GM18517 (cell line): ENCODE results near the gene ACOX3.

ENCODE experiments used
- ATAC-seq: cut with Tn5 transposase; IDR thresholded peaks from one replicate; pipeline ENCODE4 v1.9.1; 2021; ENCODE audit warnings: mild to moderate bottlenecking, moderate library complexity; ENCODE audit not compliant: unreplicated experiment

Gene ACOX3

DNA sequence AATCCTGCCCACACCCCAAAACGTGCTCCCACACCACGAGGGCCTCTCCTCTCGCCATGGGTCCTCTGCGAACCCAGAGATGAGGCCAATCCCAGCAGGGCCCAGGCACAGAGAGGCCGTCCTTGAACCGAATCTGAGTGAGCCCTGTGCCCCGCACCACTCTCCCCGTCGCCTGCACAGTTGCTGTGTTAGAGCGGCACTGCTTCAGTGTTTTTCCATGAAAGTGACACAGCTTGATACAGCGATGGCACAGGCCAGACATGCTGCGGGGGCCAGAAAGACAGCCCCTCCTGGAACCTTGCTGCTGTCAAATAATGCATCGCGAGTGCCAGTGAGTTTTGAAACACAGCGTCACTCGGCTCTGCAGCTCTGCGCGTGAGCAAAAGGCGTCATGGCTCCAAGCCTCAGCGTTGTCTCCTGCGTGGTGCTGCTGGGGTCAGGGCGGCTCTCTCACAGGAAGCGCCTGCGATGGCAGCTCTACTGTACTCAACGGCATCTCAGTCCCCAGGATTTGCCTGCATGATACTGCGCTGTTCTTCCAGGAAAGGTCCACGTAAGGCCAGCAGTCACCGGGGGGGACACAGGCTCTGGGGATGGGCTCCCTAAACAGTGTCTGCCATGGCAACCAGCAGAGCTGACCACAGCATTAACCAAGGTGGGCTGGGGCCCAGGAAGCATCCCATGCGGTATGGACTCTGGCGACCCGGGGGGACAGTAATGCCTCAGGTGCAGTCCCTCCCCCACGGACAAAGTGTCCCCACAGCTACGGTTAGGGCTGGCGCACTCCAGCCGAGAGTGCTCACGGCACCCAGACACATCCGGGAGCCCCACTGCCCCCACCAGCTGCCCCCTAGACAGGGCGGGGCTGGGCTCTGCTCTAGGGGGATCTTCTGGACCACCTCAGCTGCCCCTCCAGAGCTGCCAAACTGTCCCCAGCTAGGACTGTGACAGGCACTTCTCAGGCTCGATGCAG lies 63.1 kb downstream of the ACOX3 start:
- ATAC-seq = no peak

DNA sequence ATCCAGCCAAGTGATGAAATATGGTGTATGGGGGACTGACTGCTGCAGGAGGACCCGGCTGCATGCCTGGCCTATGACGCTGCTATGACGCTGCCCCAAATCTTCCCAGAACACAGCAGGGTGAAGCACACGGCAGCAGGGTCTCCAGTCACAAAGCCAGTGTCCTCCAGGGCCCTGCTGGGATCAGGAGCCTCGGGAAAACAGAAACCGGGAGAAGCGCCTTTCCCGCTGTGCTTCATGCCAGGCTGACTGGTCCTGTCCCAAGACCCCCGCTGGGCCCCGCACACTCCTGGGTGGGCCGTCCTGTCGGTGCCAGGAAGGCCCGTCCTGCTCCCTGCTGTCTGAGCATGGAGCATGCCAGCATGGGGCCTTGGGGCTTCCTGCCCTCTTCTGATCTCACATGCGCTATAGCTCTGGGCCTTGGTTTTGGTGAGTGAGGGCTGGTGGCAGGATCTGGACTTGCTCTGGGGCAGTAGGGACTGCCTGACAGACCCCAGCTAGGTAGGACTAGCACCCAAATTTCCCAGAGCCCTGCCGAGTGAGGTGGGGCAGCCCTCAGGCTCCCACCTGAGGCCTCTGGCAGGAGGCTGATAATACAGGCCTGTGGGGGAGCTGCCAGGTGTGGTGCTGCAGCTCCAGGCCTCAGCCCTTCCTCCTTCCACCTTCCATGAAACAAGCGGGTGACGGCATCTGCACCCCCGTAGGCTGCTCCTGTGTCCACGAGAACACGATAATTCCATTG lies 64.0 kb downstream of the ACOX3 start:
- ATAC-seq = no peak

DNA sequence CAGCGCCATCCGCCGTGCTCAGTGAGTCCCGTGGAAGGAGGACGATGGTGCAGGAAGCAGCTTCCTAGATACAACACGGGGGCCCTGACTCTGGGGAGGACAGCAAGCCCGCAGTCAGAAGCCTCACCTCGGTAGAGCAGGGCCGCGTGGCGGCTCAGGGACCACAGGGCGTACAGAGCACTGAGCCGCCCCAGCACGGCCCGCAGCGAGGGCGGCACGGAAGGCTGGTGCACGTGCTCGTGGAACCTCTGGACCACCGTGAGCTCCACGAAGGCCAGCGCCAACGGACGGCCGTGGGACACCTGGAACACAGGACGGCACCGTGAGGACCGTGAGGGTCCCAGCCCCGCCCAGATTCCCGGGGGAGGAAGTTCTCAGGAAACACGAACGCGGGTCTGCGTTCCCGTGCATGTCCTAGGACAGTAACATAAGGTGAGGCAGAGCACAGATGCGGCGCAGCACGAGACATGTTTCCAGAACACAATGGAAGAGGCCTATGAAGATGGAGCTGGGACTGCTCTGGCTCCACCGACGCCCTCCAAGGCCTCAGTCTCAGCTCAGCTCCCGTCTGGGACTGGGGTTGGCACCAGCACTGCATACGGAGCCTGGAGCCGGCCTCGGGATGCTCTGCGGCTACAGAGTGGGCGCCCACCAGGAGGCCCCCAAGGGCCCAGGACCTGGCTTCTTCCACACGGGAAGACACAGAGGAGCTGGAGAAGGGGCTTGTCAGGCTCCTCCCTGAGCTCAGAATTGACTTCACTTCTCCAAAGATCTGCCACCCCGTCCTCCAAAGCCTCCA lies 65.5 kb downstream of the ACOX3 start:
- ATAC-seq = no peak

DNA sequence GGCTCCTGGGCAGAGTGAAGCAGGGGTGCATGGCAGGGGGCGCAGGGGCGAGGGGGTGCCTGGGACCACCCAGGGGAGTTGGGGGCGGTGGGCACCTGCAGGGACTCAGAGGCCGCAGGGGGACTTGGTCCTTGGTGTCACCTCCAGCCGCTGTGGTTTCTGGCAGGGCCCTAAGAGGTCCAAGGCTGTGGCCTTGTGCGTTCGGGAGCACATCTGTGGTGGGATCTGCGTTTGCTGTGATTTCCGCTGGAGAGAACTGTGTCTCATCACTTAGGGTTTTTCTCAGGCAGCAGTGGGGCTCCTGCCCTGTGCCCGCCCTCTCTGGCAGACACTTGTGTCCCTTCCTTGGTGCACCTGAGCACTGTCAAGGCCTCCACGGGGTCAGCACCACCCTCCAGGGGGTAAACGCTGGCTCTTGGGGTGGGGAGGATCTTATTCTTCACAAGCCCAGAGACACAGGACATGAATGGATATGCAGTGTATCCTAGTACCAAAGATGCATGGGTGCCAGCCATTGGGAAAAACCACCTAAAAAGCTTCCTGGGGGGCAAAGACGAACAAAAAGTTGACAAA lies 66.5 kb downstream of the ACOX3 start:
- no peak for ATAC-seq

DNA sequence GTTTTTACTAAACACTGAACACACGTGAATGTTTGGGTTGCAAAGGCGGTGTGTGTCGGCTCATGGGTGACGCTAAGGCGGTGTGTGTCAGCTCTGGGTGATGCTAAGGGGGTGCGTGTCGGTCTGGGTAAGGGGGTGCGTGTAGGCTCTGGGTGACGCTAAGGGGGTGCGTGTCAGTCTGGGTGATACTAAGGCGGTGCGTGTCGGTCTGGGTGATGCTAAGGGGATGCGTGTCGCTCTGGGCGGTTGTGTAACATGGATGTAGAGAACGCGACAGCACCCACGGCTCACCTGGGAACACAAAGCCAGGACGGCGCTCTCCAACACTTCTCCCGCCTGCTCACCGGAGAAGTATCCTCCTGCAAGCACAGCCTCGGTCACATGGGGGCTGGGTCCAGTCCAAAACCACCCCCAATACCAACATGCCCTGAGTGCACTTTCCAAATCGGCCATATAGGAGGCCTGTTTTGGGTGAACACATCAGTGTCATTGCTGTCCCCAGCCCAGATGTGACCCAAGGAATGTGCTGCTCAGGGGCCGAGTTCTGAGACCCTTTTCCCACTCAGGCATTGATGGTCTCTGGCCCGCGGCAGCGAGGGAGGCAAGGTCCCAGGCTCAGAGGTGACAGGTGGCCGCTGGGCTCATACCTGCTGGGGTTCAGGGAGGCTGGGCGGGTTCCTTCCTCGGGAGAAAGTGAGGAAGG lies 67.1 kb downstream of the ACOX3 start:
- ATAC-seq = no peak

DNA sequence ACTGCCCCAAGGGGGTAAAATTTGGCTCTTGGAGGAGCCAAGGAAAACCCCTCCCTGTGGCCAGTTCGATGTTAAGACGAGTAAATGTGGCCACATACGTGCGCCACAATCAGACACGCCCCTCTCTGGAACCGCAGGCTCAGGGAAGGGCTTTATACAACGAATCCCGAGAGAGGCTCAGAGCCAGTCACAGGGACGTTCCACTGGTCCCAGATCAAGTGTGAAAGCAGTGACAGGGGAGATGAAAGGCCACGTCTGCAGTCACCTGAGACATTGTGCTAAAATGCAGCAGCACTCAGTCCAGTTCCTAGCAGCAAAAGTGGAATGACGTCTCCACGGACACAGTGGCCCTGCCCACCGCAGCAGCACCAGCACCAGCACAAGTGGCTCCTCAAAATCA lies 68.0 kb downstream of the ACOX3 start:
- no peak for ATAC-seq

DNA sequence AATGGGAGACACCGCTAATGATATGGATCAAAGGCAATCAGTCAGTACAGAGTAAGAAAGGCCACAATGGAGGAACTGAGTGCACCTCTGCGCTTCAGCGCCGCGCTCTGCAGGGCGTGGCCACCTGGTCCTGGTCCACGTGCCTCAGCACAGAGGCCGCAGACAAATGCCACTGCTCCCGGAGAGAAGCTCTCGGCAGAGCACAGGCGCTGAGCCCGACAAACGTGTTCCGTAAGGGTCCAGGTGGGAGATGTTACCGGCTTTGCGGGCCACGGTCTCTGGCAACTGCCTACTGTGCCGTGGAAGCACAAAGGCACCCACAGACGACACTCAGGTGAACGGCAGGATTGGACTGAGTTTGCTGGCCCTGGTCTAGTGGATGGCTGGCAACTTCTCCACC lies 68.9 kb downstream of the ACOX3 start:
- no peak for ATAC-seq

DNA sequence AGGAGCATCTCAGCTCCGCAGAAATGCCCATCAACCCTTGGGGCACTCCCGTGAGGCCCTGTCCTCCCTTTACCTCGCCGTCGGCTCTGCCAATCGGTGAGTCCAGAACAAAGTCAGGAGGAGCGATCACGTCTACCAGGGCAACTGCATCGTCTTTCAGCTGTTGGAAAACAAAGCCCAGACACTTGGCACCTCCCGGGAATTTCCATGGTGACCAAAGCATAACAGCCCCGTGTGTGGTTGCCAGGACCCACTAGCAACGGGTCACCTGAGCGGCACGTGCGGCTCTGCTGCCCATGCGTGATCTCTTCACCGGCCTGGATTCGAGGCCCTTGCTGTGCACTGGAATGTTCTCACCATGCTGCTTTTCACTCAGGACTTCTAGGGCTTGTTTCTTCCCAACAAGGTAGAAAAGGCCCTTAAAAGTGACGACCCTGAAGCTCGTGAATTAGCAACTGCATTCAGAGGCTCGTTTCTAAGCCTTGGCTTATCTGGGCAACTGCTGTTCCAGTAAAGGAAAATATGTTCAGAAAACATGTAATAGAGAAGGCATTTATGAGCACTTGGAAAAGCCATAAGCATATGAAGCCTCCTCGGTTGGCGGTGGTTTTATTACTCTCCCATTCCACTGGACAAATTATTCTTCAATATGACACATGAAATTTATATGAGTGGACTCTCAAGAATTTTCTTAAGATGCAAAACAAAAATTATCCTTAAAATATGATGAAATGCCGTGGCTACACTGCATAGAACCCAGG lies 69.5 kb downstream of the ACOX3 start:
- no peak for ATAC-seq

DNA sequence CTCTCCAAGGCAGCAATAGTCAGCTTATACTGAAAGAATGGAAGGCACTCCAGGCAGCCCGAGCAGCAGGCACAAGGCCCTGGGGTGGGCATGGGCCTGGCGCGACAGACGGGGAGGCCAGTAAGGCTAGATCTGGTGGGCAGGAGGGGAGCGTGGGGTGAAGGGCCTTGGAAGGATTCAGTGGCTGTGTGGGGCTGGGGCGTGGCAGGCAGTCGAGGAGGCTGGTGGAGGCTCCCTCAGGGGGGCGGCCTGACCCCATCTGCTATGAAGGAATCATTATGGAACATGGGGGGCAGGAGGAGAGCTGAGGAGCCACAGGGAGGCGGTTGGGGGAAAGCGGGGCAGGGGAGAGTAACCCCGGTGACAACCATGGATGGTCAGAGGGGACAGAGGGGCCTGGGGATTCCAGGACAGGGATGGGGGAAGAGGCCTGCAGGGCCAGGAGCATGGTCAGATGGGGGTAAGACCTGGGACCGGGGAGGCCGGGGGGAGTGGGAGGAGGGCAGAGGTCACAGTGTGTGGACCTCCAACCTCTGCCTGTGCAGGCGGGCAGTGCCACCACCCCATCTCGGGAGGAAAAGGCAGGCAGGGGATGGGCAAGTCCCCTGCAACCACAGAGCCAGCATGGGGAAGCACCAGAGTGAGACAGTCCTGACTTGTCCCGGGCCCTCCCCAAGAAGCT lies 70.3 kb downstream of the ACOX3 start:
- ATAC-seq = no peak

DNA sequence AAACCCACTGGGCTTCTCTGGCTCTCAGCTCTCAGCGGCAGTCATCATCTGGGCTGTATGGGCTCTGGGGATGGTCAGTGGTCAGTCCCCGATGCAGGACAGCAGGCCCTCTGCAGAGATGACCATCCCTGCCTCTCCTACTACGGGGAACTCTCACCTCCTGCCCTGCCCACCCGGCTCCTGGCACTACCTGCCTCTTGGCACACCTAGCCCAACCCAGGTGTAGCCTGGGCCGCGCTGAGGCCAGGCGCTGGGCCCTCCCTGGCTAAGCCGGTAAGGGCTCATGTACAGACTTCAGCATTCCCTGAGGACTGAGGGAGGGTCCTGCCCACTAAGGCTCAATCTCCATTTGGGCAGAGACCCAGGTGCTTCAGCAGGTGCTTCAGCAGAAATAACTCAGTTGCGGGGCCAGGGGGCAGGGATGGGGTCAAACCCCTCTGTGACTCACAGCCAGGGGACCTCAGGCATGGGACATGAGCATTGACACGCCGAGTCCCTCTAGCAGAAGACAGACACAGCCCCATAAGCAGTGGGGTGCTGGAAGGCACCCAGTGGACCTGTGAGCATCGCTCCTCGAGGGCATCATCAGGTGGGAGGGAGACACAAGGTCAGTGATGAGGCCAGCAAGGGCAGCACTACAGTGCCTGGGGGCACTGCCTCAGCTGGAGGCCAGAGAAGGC lies 71.0 kb downstream of the ACOX3 start:
- no peak for ATAC-seq

DNA sequence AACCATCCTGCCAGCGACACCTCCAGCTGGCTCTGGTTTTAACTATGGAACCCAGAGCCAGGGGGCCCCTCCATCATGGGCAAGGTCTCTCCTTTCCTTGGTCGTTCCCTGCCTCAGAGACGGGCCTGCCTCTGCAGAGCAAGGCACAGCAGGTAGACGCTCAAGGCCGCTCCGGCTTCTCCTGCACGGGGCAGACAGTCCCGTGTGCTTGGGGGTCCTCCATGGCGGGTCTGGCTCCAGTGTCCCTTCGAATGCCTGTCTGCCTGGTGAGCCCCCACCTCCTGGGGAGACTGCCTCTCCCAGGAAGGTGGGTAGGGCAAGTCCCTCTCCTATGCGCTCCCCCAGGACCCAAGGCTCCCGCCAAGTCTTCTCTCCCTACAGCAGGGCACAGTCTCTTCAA lies 71.5 kb downstream of the ACOX3 start:
- no peak for ATAC-seq

DNA sequence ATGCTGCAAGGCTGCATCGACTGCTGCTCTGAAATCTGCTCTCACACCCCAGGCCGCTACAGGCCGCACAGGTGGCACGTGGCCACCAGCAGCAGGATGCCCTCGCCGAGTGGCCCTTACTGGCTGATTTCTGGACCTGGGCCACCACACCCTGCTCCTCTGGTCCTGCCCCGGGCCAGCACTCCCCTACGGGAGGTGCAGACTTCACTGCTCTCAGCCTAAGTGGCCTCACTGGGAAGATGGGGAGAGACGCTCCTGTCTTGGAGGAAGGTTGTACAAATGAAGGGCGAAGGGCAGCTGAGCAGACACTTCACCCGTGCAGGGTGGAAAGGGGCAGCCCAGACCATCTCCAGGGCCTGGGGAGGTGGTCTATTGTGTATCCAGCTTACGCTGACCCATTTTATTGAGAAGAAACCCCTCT lies 72.5 kb downstream of the ACOX3 start:
- no peak for ATAC-seq

DNA sequence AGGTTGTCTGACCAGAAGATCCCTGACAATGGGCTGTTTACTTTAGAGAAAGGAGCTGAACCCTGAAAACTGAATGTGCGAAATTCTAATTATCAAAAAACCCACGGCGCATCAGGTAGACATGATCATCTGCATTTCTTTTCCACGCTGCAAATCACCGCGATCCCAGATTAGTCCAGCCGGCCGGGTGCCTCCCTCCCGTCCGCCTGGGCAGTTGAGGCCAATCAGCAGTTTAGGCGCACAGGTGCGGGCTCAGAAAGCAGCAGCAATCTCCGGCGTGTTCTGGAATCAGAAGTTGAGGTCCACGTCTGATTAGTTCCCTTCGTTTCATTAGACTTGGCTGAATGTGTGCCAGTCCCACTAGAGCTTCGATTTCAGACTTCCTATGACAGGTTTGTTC lies 73.9 kb downstream of the ACOX3 start:
- ATAC-seq = no peak

DNA sequence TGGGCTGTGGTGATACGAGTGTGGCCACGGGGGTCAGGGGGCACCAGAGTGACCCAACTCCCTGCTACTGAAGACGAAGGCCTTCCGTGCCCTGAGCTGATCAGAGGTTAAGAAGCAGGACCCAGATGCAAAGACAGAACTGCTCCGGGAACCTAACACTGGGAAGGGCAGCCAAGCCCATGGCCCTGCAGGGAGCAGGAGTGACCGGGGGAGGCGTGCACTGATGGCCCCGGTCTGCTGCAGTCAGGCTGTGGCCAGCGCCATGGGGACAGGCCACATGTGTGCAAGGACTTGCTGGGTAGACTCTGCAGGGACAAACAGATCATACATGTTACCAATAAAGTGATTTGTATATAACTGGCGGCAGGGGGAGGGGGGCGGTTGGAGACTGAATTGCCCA lies 74.6 kb downstream of the ACOX3 start:
- no peak for ATAC-seq

DNA sequence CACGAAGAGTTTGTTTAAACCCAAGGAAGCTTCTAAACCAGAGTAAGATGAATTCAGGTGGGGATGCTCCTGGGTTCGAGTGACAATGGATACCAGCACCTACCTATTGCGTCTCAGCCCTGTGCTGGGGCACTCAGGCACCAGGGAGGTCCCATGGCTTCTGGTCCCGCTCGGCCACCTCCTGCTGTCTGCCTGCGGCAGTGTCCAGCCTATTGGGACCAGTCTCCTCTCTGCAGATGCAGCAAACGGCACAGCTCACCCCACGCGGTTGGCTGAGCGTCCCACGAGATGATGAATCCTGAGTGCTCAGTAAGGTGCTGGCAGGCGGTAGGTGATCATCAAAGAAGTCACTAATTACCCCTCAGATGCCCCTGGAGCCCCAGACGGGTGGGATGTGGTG lies 75.2 kb downstream of the ACOX3 start:
- no peak for ATAC-seq

DNA sequence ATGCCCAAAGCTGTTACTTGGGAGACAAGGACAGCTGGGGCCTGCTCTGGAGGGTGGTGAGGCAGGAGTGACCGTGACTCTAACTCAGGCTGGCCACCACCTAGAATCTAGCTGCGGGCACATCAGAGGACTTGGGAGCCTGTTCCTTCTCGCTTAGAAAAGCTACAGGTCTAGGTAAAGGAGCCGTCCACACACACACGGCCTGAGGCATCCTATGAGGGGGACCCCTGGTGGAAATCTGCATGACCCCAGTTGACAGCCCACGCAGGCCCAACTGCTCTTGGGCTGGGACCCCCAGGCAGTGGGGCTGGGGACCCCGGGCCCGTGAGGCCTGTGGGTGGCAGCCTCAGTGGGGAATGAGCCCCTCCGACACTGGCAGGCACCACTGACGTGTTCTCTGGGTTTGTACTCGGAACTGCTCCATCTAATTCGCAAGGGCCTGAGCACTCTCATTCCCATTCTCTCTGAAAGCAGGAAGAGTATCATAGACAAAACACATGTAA lies 75.6 kb downstream of the ACOX3 start:
- no peak for ATAC-seq

DNA sequence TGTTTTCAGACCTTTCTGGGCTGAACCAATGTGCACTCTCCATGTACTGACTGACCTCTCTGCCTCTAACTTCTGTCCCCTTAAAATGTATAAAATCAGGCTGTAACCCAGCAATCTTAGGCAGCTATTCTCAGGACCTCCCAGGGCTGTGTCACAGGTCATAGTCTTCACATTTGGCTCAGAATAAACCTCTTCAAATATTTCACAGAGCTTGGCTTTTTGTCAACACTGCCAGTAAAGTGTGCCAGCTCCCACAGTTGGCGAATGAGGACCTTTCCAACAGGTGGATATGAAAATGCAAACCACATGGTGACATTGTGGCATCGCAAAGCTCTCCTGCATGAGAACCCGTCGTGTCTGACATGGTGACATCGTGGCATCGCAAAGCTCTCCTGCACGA lies 76.4 kb downstream of the ACOX3 start:
- ATAC-seq = no peak

DNA sequence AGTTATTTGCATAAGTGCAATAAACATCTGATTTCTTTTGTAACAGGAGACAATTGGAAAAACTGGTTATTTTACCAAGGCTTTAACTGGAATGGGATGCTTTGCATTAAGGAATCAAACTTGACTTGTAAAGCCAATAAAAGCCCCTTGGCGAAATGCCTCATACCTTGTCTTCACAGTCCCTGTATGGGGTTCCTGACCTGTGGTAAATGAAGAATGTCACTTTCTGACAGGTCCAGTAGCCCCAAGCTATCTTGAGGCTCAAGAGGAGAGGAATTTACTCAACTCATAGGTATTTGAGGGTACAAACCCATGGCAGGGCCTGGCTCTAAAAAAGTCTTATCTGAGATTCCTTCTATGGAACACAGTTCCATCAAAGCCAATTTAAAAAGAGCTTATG lies 78.0 kb downstream of the ACOX3 start:
- no peak for ATAC-seq
